HepG2 (cell line): ENCODE measurements around the gene TRIM28. TPM values are rescaled to one million over a fixed set of nuclear protein-coding genes. Genes with fewer than 3 reads are reported as not detected.

Experiments used
- ATAC-seq: fragments of 200-7000 bp; cut with Tn5 transposase; 3 replicates; pipeline ENCODE4 v1.9.1; 2020; ENCODE audit warnings: mild to moderate bottlenecking, moderate library complexity
- BruUV-seq: library from RNA; stranded (reverse); fragments of 400-500 nt; replicated peaks from 2 replicates; lab custom pipeline; 2021; lab: Mats Ljungman, UMichigan
- CTCF ChIA-PET: fragments of 300-600 bp; formaldehyde crosslinking; extraction: SDS; loops from one replicate; lab custom pipeline; 2021; ENCODE audit warnings: low total read pairs, inconsistent platforms, low intra/inter-chr PET ratio; lab: Yijun Ruan, JAX
- POLR2A ChIA-PET: fragments of 350-600 bp; sonication (Branson Sonifier 250); formaldehyde crosslinking; loops from one replicate; lab custom pipeline; 2020; ENCODE audit warnings: antibody characterized with exemption, inconsistent platforms; lab: Yijun Ruan, JAX
- DNase-seq: peaks from one replicate; pipeline ENCODE4 v3.0.0-alpha.2; 2015; ENCODE audit warnings: low spot score
- FAIRE-seq: peaks from 3 replicates; lab custom pipeline; 2011; peaks lifted over from hg19 to GRCh38; lab: Jason Lieb, UNC
- H2AFZ ChIP-seq: one replicate; pipeline ENCODE4 v1.6.1; 2011; ENCODE audit warnings: low read length, inconsistent platforms
- H3K27ac ChIP-seq: fragments of 300-600 bp; 3 replicates; pipeline ENCODE4 v1.8.0; 2011; ENCODE audit warnings: mixed run types, mild to moderate bottlenecking, mixed read lengths, low read length, inconsistent platforms; ENCODE audit not compliant: insufficient read depth; ENCODE audit errors: extremely low read length
- H3K27me3 ChIP-seq, 2 experiments: fragments of 200-600 bp in 1 of 2; 2 replicates in 1 of 2; 3 replicates in 1 of 2; pipeline versions ENCODE4 v1.6.0 to v1.8.0; 2011; ENCODE audit warnings: low read length in 2 of 2, mild to moderate bottlenecking in 2 of 2, moderate library complexity in 2 of 2, inconsistent platforms in 1 of 2; ENCODE audit not compliant: insufficient read depth in 2 of 2, control insufficient read depth in 1 of 2
- H3K36me3 ChIP-seq, 2 experiments: fragments of 200-600 bp in 1 of 2; replicated peaks in 1 of 2; 2 replicates in 1 of 2; 3 replicates in 1 of 2; pipeline versions ENCODE4 v1.5.1 to v1.8.0; 2011; ENCODE audit warnings: low read length in 2 of 2, inconsistent platforms in 1 of 2; ENCODE audit not compliant: insufficient read depth in 2 of 2, control insufficient read depth in 1 of 2
- H3K4me1 ChIP-seq: 2 replicates; pipeline ENCODE4 v1.5.1; 2012; ENCODE audit warnings: low read length, inconsistent platforms; ENCODE audit not compliant: insufficient read depth
- H3K4me2 ChIP-seq: 2 replicates; pipeline ENCODE4 v1.6.0; 2011; ENCODE audit warnings: low read depth, low read length, inconsistent platforms
- H3K4me3 ChIP-seq, 3 experiments: fragments of 200-600 bp in 1 of 3; sonication (generic), shearing (Covaris generic) in 1 of 3; replicated peaks in 1 of 3; 2 replicates each; pipeline ENCODE4 v1.5.1; 2011 to 2016; ENCODE audit warnings: low read length in 3 of 3, inconsistent platforms in 2 of 3, low read depth in 2 of 3, mild to moderate bottlenecking in 2 of 3, control low read depth in 1 of 3, mixed read lengths in 1 of 3; ENCODE audit not compliant: insufficient read depth in 1 of 3
- H3K79me2 ChIP-seq: one replicate; pipeline ENCODE4 v1.6.1; 2011; ENCODE audit warnings: low read length, inconsistent platforms; ENCODE audit not compliant: insufficient read depth
- H3K9ac ChIP-seq: 2 replicates; pipeline ENCODE4 v1.6.0; 2011; ENCODE audit warnings: mild to moderate bottlenecking, low read depth, low read length, inconsistent platforms; ENCODE audit not compliant: insufficient read depth
- H3K9me3 ChIP-seq: 2 replicates; pipeline ENCODE4 v1.5.1; 2012; ENCODE audit warnings: mild to moderate bottlenecking, low read length
- H4K20me1 ChIP-seq: 2 replicates; pipeline ENCODE4 v1.6.0; 2011; ENCODE audit warnings: inconsistent platforms, mild to moderate bottlenecking, low read length, moderate library complexity; ENCODE audit not compliant: insufficient read depth
- POLR2AphosphoS5 ChIP-seq: IDR thresholded peaks from 2 replicates; pipeline ENCODE4 v1.6.1; 2012; ENCODE audit warnings: low read depth, low read length
- RBM22 ChIP-seq: fragments of 200-400 bp; formaldehyde crosslinking; optimal IDR thresholded peaks from 2 replicates; pipeline ENCODE3; 2017; ENCODE audit warnings: mild to moderate bottlenecking, low read length, moderate library complexity
- ZNF484 ChIP-seq: sonication (generic); formaldehyde crosslinking; IDR thresholded peaks from 2 replicates; pipeline ENCODE4 v1.5.1; 2020; ENCODE audit warnings: mild to moderate bottlenecking, low read depth, missing genetic modification reagents, borderline replicate concordance
- ZNF570 ChIP-seq: sonication (generic); formaldehyde crosslinking; IDR thresholded peaks from 2 replicates; pipeline ENCODE4 v1.4.0; 2020; ENCODE audit warnings: mild to moderate bottlenecking, missing genetic modification reagents, borderline replicate concordance
- WGBS: methylation state at CpG from one replicate; pipeline ENCODE4 v1.1.6; 2017; ENCODE audit warnings: low lambda C conversion rate; 5-methylcytosine and 5-hydroxymethylcytosine counted together
- in situ Hi-C: cut with HindIII; loops from 2 replicates; pipeline ENCODE4 v1.10.0; 2017; ENCODE audit warnings: low pct_unique_long_range_greater_than_20kb; ENCODE audit not compliant: extremely low pct_ligation_motif_present
- intact Hi-C: fragments of 100-400 bp; cut with micrococcal nuclease; formaldehyde crosslinking; loops from one replicate; pipeline ENCODE4 v1.10.0; 2022; ENCODE audit not compliant: unreplicated experiment
- polyA plus RNA-seq, 8 experiments: library from polyadenylated mRNA; depleted of rRNA in 3 of 8; stranded (reverse) in 7 of 8; unstranded in 1 of 8; fragments of >200 nt; fragmentation: Illumina TruSeq in 4 of 8; extraction: Trizol in 4 of 8; gene quantifications; 2 replicates each; pipeline versions ENCODE4 v1.2.1 to v1.2.3, GENCODE V29; 2011 to 2016; ENCODE audit warnings: low read depth in 4 of 8, missing spikeins in 1 of 8, mixed read lengths in 1 of 8; ENCODE audit not compliant: insufficient read depth in 1 of 8
- total RNA-seq, 5 experiments: library from RNA; depleted of rRNA; stranded (reverse); fragments of >200 nt; fragmentation: Illumina TruSeq; extraction: Trizol; gene quantifications; 2 replicates each; pipeline ENCODE4 v1.2.3, GENCODE V29; 2016; ENCODE audit warnings: low read depth in 1 of 5
- TF ChIP-seq, protein P1 (sequence below): sonication (generic); formaldehyde crosslinking; IDR thresholded peaks from 2 replicates; pipeline ENCODE4 v1.4.0; 2020; ENCODE audit warnings: missing genetic modification reagents
- TF ChIP-seq, protein P2 (sequence below): sonication (generic); formaldehyde crosslinking; IDR thresholded peaks from 2 replicates; pipeline ENCODE4 v1.5.0; 2020; ENCODE audit warnings: mild to moderate bottlenecking, missing genetic modification reagents

Gene TRIM28
- total and polyA plus RNA-seq, 2 of the 13 experiments (the other 11 are each of a cell fraction or from before 2014, with no cell fraction given): 361 to 439 TPM

DNA sequence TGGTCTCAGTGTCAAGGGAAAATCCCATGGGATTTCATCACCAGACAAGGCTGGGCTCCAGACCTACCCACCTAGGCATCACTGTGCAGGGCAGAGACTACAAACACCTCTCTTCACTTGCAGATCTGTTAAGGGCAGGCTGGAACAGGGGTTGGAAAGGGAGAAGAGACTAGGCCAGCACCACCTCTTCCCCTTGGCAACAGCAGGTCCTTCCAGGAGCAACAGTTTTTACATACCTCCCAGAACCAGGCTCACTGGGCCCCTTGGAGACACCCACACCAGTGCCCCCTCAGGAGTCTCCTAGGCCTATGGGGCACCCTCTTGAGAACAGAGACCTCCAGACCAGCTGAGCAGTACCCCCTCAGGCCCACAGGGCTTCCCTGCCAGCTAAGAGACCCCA, 17.1 kb downstream of the TRIM28 start (continued):
- TF ChIP-seq ZNF484 (CRISPR knock-in tag): no peak
- TF ChIP-seq, protein P1, sequence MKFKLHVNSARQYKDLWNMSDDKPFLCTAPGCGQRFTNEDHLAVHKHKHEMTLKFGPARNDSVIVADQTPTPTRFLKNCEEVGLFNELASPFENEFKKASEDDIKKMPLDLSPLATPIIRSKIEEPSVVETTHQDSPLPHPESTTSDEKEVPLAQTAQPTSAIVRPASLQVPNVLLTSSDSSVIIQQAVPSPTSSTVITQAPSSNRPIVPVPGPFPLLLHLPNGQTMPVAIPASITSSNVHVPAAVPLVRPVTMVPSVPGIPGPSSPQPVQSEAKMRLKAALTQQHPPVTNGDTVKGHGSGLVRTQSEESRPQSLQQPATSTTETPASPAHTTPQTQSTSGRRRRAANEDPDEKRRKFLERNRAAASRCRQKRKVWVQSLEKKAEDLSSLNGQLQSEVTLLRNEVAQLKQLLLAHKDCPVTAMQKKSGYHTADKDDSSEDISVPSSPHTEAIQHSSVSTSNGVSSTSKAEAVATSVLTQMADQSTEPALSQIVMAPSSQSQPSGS (CRISPR knock-in tag): no peak

DNA sequence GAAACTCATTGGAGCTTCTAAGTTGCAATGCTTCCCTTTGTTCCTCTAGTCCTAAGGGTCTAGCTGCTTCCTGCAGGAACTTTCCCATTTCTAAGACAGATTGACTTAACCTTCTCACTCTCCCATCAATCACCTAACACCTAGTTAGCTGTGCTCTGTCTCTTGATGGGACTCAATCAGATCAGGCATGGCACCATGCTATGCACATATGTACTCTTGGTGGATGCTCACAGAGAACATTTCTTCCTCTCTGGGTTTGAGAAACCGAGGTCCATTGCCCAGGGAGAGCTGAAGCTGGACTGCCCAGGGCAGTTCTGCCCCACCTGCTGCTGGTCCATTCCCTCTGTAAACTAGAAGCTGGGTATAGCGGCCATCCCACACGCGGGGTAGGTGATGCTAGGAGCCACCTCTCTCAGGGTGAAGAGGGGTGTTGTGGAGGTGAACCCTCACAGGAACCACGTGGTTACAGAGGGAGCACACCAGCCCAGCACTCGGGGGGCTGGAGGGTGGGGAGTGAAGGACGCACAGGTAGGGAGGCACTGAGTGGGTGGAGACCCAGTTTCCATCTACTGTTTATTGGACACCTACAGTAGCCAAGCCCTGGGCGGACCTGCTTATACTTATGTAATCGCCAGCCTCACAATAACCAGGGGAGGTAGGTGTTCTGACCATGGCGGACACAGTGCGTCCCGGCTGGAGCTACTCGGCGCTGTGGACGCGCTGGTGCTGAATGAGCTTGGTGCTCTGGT, 17.7 kb downstream of the TRIM28 start:
- no peaks in the 10 kb centered on the region for H3K27me3 ChIP-seq
- WGBS: 96% methylated on average over 9 of the region's 16 CpGs
- no peaks in the 10 kb centered on the region for H4K20me1 ChIP-seq
- H3K79me2 ChIP-seq: peaks cover 27% of the 10 kb centered on the region
- in situ Hi-C loops (no loop called here), intact Hi-C loops (no loop called here)
- POLR2A ChIA-PET: interaction anchor here (0.9 to 3.9 kb wide), 3 partner anchors 14 to 41 kb away, joined by 3 to 42 read pairs (median 5); partner anchors contain the start of gene TRIM28
- no peak overlapping the region for H3K4me3 ChIP-seq
- TF ChIP-seq POLR2AphosphoS5 (peak; percentile 12; the same call in 1 of the 2 replicates), RBM22 (peak; percentile 12), ZNF570 (CRISPR knock-in tag) (no peak)
- TF ChIP-seq, protein P2, sequence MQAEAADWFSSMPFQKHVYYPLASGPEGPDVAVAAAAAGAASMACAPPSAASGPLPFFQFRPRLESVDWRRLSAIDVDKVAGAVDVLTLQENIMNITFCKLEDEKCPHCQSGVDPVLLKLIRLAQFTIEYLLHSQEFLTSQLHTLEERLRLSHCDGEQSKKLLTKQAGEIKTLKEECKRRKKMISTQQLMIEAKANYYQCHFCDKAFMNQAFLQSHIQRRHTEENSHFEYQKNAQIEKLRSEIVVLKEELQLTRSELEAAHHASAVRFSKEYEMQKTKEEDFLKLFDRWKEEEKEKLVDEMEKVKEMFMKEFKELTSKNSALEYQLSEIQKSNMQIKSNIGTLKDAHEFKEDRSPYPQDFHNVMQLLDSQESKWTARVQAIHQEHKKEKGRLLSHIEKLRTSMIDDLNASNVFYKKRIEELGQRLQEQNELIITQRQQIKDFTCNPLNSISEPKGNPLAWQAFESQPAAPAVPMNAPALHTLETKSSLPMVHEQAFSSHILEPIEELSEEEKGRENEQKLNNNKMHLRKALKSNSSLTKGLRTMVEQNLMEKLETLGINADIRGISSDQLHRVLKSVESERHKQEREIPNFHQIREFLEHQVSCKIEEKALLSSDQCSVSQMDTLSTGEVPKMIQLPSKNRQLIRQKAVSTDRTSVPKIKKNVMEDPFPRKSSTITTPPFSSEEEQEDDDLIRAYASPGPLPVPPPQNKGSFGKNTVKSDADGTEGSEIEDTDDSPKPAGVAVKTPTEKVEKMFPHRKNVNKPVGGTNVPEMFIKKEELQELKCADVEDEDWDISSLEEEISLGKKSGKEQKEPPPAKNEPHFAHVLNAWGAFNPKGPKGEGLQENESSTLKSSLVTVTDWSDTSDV: 0 out of 2 replicates have a peak, but pooled peaks have one; percentile 61
- CTCF ChIA-PET: no interaction called here
- no peak overlapping the region for H3K9ac ChIP-seq
- no peak for ATAC-seq
- DNase-seq: no peak
- no peak overlapping the region for H3K4me2 ChIP-seq
- H3K4me1 ChIP-seq: peaks cover 22% of the 10 kb centered on the region
- no TSS peak for BruUV-seq
- no peak overlapping the region for H3K27ac ChIP-seq
- H2AFZ ChIP-seq: no peak overlapping the region
- H3K36me3 ChIP-seq: peaks cover 2 to 3% of the 10 kb centered on the region in 2 experiments; a peak in 4 of 5 replicates
- no peak for FAIRE-seq
- H3K9me3 ChIP-seq: no peaks in the 10 kb centered on the region
